Neural progenitor cell (in vitro differentiated cells): ENCODE results near the gene TMEM176A.

Experiments
- EZH2 ChIP-seq: fragments of 200-600 bp; sonication (generic); IDR thresholded peaks from 2 replicates; pipeline ENCODE4 v1.6.1; 2017; ENCODE audit warnings: antibody characterized with exemption, mild to moderate bottlenecking, moderate library complexity
- TF ChIP-seq, protein P1 (sequence below): fragments of 200-600 bp; sonication (generic); IDR thresholded peaks from 2 replicates; pipeline ENCODE4 v1.5.1; 2017; ENCODE audit warnings: antibody characterized with exemption, mild to moderate bottlenecking

DNA sequence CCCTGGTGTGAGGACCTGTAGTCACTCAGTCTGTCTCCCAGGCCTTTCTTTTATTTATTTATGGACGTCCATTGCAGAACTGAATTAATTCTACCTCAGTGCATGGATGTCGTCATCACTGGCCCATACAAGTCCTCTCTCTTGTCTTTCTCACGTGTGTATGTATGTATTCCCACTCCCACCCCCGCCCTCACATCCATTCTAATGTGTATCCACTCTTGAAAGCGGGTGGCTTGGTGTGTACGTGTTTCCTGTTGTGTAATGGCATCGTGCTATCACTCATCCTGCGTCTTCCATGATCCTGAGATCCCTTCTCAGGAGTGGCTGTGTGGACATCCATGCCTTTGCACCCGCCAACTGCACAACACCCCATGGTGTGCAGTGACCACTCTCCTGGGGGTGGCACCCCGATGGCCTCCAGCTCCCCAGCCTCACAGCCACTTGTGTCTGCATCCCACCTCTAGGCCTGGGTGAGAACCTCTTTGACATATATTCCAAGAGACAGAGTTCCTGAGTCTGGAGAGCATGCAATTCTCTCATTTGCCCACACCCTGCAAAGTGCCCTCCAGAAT is 48.7 kb downstream of the TMEM176A start:
- no peak for TF ChIP-seq EZH2
- TF ChIP-seq, protein P1, sequence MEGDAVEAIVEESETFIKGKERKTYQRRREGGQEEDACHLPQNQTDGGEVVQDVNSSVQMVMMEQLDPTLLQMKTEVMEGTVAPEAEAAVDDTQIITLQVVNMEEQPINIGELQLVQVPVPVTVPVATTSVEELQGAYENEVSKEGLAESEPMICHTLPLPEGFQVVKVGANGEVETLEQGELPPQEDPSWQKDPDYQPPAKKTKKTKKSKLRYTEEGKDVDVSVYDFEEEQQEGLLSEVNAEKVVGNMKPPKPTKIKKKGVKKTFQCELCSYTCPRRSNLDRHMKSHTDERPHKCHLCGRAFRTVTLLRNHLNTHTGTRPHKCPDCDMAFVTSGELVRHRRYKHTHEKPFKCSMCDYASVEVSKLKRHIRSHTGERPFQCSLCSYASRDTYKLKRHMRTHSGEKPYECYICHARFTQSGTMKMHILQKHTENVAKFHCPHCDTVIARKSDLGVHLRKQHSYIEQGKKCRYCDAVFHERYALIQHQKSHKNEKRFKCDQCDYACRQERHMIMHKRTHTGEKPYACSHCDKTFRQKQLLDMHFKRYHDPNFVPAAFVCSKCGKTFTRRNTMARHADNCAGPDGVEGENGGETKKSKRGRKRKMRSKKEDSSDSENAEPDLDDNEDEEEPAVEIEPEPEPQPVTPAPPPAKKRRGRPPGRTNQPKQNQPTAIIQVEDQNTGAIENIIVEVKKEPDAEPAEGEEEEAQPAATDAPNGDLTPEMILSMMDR: no peak
